Keratinocyte (primary cell): Measurements from ENCODE around the gene ATP1A2. TPM values are rescaled to one million over a fixed set of nuclear protein-coding genes. Genes with fewer than 3 reads are reported as not detected.

Experiments
- DNase-seq: peaks from one replicate; pipeline ENCODE4 v3.0.0-alpha.2; 2011; ENCODE audit warnings: low read depth, missing footprints, low spot score
- FAIRE-seq: peaks from 2 replicates; lab custom pipeline; 2011; peaks lifted over from hg19 to GRCh38; lab: Jason Lieb, UNC
- H2AFZ ChIP-seq: 2 replicates; pipeline ENCODE4 v1.6.0; 2012; ENCODE audit warnings: low read length, control low read depth, inconsistent platforms; ENCODE audit not compliant: control insufficient read depth
- H3K27ac ChIP-seq: 2 replicates; pipeline ENCODE4 v1.5.1; 2011; ENCODE audit warnings: low read length; ENCODE audit not compliant: control insufficient read depth, insufficient read depth
- H3K27me3 ChIP-seq: 3 replicates; pipeline ENCODE4 v1.6.0; 2011; ENCODE audit warnings: low read length; ENCODE audit not compliant: control insufficient read depth, insufficient read depth; ENCODE audit errors: extremely low read depth
- H3K36me3 ChIP-seq, 2 experiments: 2 replicates in 1 of 2; 3 replicates in 1 of 2; pipeline ENCODE4 v1.5.1; 2011; ENCODE audit warnings: low read length in 2 of 2, mild to moderate bottlenecking in 1 of 2; ENCODE audit not compliant: control insufficient read depth in 2 of 2, insufficient read depth in 2 of 2; ENCODE audit errors: extremely low read depth in 1 of 2
- H3K4me1 ChIP-seq: 3 replicates; pipeline ENCODE4 v1.5.1; 2011; ENCODE audit warnings: low read length; ENCODE audit not compliant: control insufficient read depth, insufficient read depth; ENCODE audit errors: extremely low read depth
- H3K4me2 ChIP-seq: 3 replicates; pipeline ENCODE4 v1.6.0; 2011; ENCODE audit warnings: low read depth, low read length; ENCODE audit not compliant: control insufficient read depth, insufficient read depth; ENCODE audit errors: extremely low read depth
- H3K4me3 ChIP-seq, 3 experiments: fragments of 200-600 bp in 1 of 3; sonication (generic) in 1 of 3; 2 replicates in 2 of 3; 3 replicates in 1 of 3; pipeline ENCODE4 v1.5.1; 2011 to 2016; ENCODE audit warnings: low read length in 3 of 3, mild to moderate bottlenecking in 3 of 3, control low read depth in 2 of 3, inconsistent platforms in 1 of 3, low read depth in 1 of 3, mixed read lengths in 1 of 3, mixed run types in 1 of 3, moderate library complexity in 1 of 3; ENCODE audit not compliant: control insufficient read depth in 2 of 3, insufficient read depth in 2 of 3; ENCODE audit errors: extremely low read depth in 1 of 3
- H3K79me2 ChIP-seq: 2 replicates; pipeline ENCODE4 v1.6.0; 2012; ENCODE audit warnings: low read length; ENCODE audit not compliant: control insufficient read depth, insufficient read depth
- H3K9ac ChIP-seq: 3 replicates; pipeline ENCODE4 v1.6.0; 2011; ENCODE audit warnings: low read length; ENCODE audit not compliant: control insufficient read depth, insufficient read depth; ENCODE audit errors: extremely low read depth
- H3K9me1 ChIP-seq: 3 replicates; pipeline ENCODE4 v1.6.0; 2011; ENCODE audit warnings: low read length; ENCODE audit not compliant: control insufficient read depth, insufficient read depth; ENCODE audit errors: extremely low read depth
- H3K9me3 ChIP-seq: 2 replicates; pipeline ENCODE4 v1.5.1; 2012; ENCODE audit warnings: low read depth, low read length; ENCODE audit not compliant: control insufficient read depth
- H4K20me1 ChIP-seq: 3 replicates; pipeline ENCODE4 v1.6.0; 2011; ENCODE audit warnings: low read length; ENCODE audit not compliant: control insufficient read depth, insufficient read depth; ENCODE audit errors: extremely low read depth
- CTCF ChIP-seq, 3 experiments: IDR thresholded peaks in 1 of 3; conservative IDR thresholded peaks in 1 of 3; optimal IDR thresholded peaks in 1 of 3; 2 replicates in 2 of 3; 3 replicates in 1 of 3; pipeline versions ENCODE3 to v1.5.1; 2011; ENCODE audit warnings: low read length in 3 of 3, mild to moderate bottlenecking in 3 of 3, moderate library complexity in 2 of 3, control low read depth in 1 of 3, inconsistent platforms in 1 of 3; ENCODE audit not compliant: insufficient read depth in 2 of 3; ENCODE audit errors: extremely low read depth in 1 of 3
- EZH2 ChIP-seq: IDR thresholded peaks from one replicate; pipeline ENCODE4 v1.6.1; 2012; ENCODE audit warnings: inconsistent platforms, mild to moderate bottlenecking, low read length, moderate library complexity
- dilution Hi-C: fragments of 300-500 bp; cut with MboI; formaldehyde crosslinking; loops from one replicate; pipeline ENCODE4 v1.7.0; 2020; ENCODE audit warnings: low sequenced_read_pairs; ENCODE audit not compliant: extremely low pct_ligation_motif_present
- polyA plus RNA-seq, 5 experiments: library from polyadenylated mRNA; depleted of rRNA in 3 of 5; stranded (reverse) in 3 of 5; stranded (forward) in 1 of 5; unstranded in 1 of 5; fragments of >200 nt; gene quantifications; 1 replicate in 1 of 5; 2 replicates in 3 of 5; 3 replicates in 1 of 5; pipeline versions ENCODE4 v1.2.1 to v1.2.3, GENCODE V29; 2011 to 2012; ENCODE audit warnings: missing spikeins in 2 of 5, low read depth in 1 of 5, low replicate concordance in 1 of 5

The ATP1A2 gene
- polyA plus RNA-seq, 1 donor (not counting 4 experiments of a cell fraction or from before 2014, with no cell fraction given): not detected

- TF ChIP-seq EZH2 (no peak), CTCF (optimal IDR thresholded peaks at IDR 0.05 in 1 of 3, IDR thresholded peaks at IDR 0.05 in 1 of 3, conservative IDR thresholded peaks at IDR 0.05 in 1 of 3; ENCODE audit: extremely low read depth in 1 of 3, insufficient read depth in 2 of 3, low read length in 3 of 3) (no peak)
- H3K79me2 ChIP-seq: peaks cover 9% of the 10 kb centered on the region
- no peaks in the 10 kb centered on the region for H3K27me3 ChIP-seq
- H4K20me1 ChIP-seq: no peaks in the 10 kb centered on the region
- H3K36me3 ChIP-seq: no peaks in the 10 kb centered on the region
- no peak for DNase-seq
- H2AFZ ChIP-seq: no peak overlapping the region
- no peak overlapping the region for H3K4me2 ChIP-seq
- FAIRE-seq: peak; percentile 23
- H3K9me3 ChIP-seq: no peaks in the 10 kb centered on the region
- H3K27ac ChIP-seq: no peak overlapping the region
- dilution Hi-C loops: no loop called here
- H3K9me1 ChIP-seq: no peaks in the 10 kb centered on the region
- H3K9ac ChIP-seq: no peak overlapping the region
- peaks cover 17% of the 10 kb centered on the region for H3K4me1 ChIP-seq
- H3K4me3 ChIP-seq: no peak overlapping the region
Measured at GRCh38 chr1:160101717-160102522, 13.6 kb upstream of the ATP1A2 start.

GRCh38 chr1:160103658-160104408, 11.7 kb upstream of the ATP1A2 start:
- H3K9me1 ChIP-seq: no peaks in the 10 kb centered on the region
- no peaks in the 10 kb centered on the region for H3K27me3 ChIP-seq
- H2AFZ ChIP-seq: no peak overlapping the region
- FAIRE-seq: no peak
- no peaks in the 10 kb centered on the region for H4K20me1 ChIP-seq
- no peak overlapping the region for H3K4me2 ChIP-seq
- H3K9ac ChIP-seq: no peak overlapping the region
- dilution Hi-C loops: no loop called here
- no peaks in the 10 kb centered on the region for H3K9me3 ChIP-seq
- no peak overlapping the region for H3K27ac ChIP-seq
- H3K4me3 ChIP-seq: no peak overlapping the region
- no peaks in the 10 kb centered on the region for H3K79me2 ChIP-seq
- H3K36me3 ChIP-seq: no peaks in the 10 kb centered on the region
- peaks cover 7% of the 10 kb centered on the region for H3K4me1 ChIP-seq
- TF ChIP-seq EZH2: no peak
- no peak for DNase-seq
